ENCODE measurements around the gene GNG2.

DNA sequence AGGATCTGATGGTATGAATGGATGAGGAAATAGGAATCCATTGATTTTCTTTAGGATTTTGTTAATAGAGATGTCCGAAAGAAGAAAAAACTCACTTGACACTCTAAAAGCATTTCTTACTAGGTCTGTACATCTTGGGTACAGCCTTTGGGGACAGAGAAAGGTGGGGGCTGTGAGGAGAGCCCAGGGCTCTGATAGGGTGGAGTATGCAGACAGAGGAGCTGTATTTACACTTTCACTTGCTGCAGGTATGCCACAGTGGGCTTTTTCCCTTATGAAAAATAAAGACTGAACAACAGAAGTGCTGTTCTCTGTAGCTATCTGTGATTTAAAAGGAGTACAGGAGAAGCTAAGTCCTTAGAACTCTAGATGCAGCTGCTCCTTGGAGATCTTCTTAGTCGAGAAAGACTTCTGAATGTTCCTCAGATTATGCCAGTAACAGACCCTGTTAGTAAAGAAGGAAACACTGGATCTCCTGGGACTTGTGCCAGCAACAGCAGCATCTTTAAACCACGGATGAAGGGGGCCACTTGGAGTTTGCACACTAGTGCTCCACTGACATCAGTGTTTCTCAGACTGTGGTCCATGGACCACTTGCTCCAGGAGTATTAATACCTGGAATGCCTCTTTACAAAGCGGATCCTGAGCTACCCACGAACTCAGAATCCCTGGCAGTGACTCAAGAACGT, 109.6 kb downstream of the GNG2 start:
- TF ChIP-seq ZNF274 (IDR thresholded peaks at IDR 0.05; ENCODE audit: low read depth, low read length) (no peak), YY1 (IDR thresholded peaks at IDR 0.05; ENCODE audit: insufficient read depth, insufficient read length) (no peak), SUZ12 (IDR thresholded peaks at IDR 0.05; ENCODE audit: extremely low read depth, insufficient read depth, insufficient read length) (no peak)
